Body of pancreas (tissue), 4 donors: ENCODE measurements around the gene NCOA3. TPM values are rescaled to one million over a fixed set of nuclear protein-coding genes. Genes with fewer than 3 reads are reported as not detected.

ENCODE experiments used
- ATAC-seq: fragments of 150-250 bp; one replicate; pipeline ENCODE4 v1.9.1; 2016
- DNase-seq, 4 donors: peaks; one replicate each; pipeline ENCODE4 v3.0.0-alpha.2; 2019
- H3K27ac ChIP-seq, 4 donors: fragments of 200-600 bp; sonication (generic); 1 replicate in 3 of 4; 2 replicates in 1 of 4; pipeline versions ENCODE4 v1.5.1 to v1.6.1; 2016 to 2019; ENCODE audit warnings: mild to moderate bottlenecking in 1 of 4, mixed read lengths in 1 of 4, moderate library complexity in 1 of 4
- H3K27me3 ChIP-seq, 2 donors: fragments of 200-600 bp; sonication (generic); one replicate each; pipeline ENCODE4 v1.6.0; 2016; ENCODE audit warnings: mild to moderate bottlenecking in 1 of 2
- H3K36me3 ChIP-seq, 2 donors: fragments of 200-600 bp; sonication (generic); replicated peaks in 1 of 2; 2 replicates each; pipeline ENCODE4 v1.5.1; 2016; ENCODE audit warnings: low read depth in 2 of 2; ENCODE audit not compliant: insufficient read depth in 1 of 2
- H3K4me1 ChIP-seq: fragments of 200-600 bp; sonication (generic); one replicate; pipeline ENCODE4 v1.6.0; 2016
- H3K4me3 ChIP-seq, 2 donors: fragments of 200-600 bp; sonication (generic); 1 replicate in 1 of 2; 2 replicates in 1 of 2; pipeline ENCODE4 v1.5.1; 2016 to 2019
- H3K9me3 ChIP-seq, 3 donors: fragments of 200-600 bp; sonication (generic); 1 replicate in 2 of 3; 2 replicates in 1 of 3; pipeline ENCODE4 v1.5.1; 2016
- POLR2A ChIP-seq, 3 donors: fragments of 450-650 bp; IDR thresholded peaks; one replicate each; pipeline ENCODE4 v1.6.1; 2016; ENCODE audit warnings: antibody characterized with exemption in 3 of 3, mild to moderate bottlenecking in 2 of 3
- WGBS, 2 donors: methylation state at CpG; one replicate each; pipeline ENCODE4 v1.1.5; 2017; 5-methylcytosine and 5-hydroxymethylcytosine counted together
- intact Hi-C: fragments of 100-400 bp; cut with DNase I; formaldehyde crosslinking; loops from one replicate; pipeline ENCODE4 v1.15.1; 2023
- total RNA-seq, 2 donors: library from RNA; depleted of rRNA; stranded (reverse); fragments of >200 nt; gene quantifications; one replicate each; pipeline ENCODE4 v1.1.0, GENCODE V29; 2016
- TF ChIP-seq, protein P1 (sequence below), 7 experiments: fragments of 450-650 bp in 4 of 7; fragments of 200-600 bp in 3 of 7; sonication (generic) in 3 of 7; IDR thresholded peaks; one replicate each; pipeline ENCODE4 v1.5.1; 2016 to 2019; ENCODE audit warnings: antibody characterized with exemption in 7 of 7

NCOA3 gene
- total RNA-seq, 2 donors from 2014 or later = 14.8 to 17.1 TPM

GRCh38 chr20:47596003-47596571, 94.4 kb downstream of the NCOA3 start:
- H3K27ac ChIP-seq = no peak overlapping the region
- no peak for DNase-seq
- no peaks in the 10 kb centered on the region for H3K27me3 ChIP-seq
- no peak for ATAC-seq
- no peaks in the 10 kb centered on the region for H3K36me3 ChIP-seq
- intact Hi-C loops = no loop called here
- no peaks in the 10 kb centered on the region for H3K9me3 ChIP-seq
- no peaks in the 10 kb centered on the region for H3K4me1 ChIP-seq
- WGBS, 2 donors = 32 to 41% methylated on average over 6 of the region's 6 CpGs
- no peak overlapping the region for H3K4me3 ChIP-seq
- no peak for TF ChIP-seq POLR2A (IDR thresholded peaks at IDR 0.05)
- TF ChIP-seq, protein P1, sequence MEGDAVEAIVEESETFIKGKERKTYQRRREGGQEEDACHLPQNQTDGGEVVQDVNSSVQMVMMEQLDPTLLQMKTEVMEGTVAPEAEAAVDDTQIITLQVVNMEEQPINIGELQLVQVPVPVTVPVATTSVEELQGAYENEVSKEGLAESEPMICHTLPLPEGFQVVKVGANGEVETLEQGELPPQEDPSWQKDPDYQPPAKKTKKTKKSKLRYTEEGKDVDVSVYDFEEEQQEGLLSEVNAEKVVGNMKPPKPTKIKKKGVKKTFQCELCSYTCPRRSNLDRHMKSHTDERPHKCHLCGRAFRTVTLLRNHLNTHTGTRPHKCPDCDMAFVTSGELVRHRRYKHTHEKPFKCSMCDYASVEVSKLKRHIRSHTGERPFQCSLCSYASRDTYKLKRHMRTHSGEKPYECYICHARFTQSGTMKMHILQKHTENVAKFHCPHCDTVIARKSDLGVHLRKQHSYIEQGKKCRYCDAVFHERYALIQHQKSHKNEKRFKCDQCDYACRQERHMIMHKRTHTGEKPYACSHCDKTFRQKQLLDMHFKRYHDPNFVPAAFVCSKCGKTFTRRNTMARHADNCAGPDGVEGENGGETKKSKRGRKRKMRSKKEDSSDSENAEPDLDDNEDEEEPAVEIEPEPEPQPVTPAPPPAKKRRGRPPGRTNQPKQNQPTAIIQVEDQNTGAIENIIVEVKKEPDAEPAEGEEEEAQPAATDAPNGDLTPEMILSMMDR (IDR thresholded peaks at IDR 0.05) = no peak

DNA sequence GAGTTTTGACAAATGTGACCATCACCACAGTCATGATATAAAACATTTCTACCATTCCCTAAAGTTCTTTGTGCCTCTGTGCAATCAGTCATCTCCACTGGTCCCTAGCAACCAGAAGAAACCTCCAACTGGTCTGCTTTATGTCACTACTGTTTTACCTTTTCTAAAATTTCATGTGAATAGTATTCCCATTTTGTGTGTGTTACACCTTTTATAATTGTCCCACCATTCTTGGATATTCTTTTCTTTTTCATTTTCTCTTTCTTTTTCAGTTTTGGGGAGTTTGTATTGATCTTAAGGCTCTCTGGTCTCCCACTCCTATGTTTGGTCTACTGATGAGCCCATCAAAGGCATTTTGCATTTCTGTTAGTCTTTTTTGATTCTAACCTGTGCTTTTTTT, 95.4 kb downstream of the NCOA3 start:
- TF ChIP-seq POLR2A (IDR thresholded peaks at IDR 0.05) = no peak
- TF ChIP-seq, protein P1 (IDR thresholded peaks at IDR 0.05) = no peak
- no peak overlapping the region for H3K27ac ChIP-seq
- DNase-seq (no peak), ATAC-seq (no peak)
- H3K36me3 ChIP-seq = no peaks in the 10 kb centered on the region
- no peaks in the 10 kb centered on the region for H3K27me3 ChIP-seq
- intact Hi-C loops = no loop called here
- no peak overlapping the region for H3K4me3 ChIP-seq
- no peaks in the 10 kb centered on the region for H3K4me1 ChIP-seq
- no peaks in the 10 kb centered on the region for H3K9me3 ChIP-seq

DNA sequence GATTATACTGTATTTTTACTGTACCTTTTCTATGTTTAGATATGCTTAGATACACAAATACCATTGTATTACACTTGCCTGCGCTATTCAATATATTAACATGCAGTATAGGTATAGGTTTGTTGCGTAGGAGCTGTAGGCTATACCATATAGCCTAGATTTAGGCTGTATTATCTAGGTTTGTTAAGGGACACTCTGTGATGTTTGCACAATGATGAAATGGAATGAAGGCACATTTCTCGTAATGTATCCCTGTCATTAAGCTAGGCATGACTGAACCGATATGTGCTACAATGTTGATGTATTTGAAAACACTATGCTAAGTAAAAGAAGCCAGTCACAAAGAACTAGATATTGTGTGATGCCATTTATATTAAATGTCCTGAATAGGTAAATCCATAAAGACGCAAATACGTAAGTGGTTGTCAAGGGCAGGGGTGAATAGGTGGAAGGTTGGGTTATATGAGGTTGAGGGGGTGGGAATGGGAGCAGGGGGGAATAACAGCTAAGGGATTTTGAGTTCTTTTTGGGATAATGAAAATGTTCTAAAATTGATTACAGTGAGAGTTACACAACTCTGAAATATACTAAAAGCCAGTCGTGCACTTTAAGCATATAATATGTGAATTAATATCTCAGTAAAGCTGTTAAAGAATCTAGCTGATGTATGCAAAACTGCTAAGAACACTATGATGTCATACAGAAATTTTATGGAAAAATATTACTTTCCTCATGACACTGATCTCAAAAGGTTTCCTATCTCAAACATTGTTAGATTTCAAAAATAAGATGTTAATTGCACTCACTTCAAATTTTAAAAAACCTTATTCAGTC, 97.4 kb downstream of the NCOA3 start:
- DNase-seq (no peak), ATAC-seq (no peak)
- H3K27me3 ChIP-seq = no peaks in the 10 kb centered on the region
- no peak overlapping the region for H3K27ac ChIP-seq
- intact Hi-C loops = no loop called here
- H3K9me3 ChIP-seq = no peaks in the 10 kb centered on the region
- 84 to 90% methylated on average over 7 of the region's 7 CpGs for WGBS, 2 donors
- no peak overlapping the region for H3K4me3 ChIP-seq
- no peak for TF ChIP-seq POLR2A (IDR thresholded peaks at IDR 0.05)
- TF ChIP-seq, protein P1 (IDR thresholded peaks at IDR 0.05) = no peak
- no peaks in the 10 kb centered on the region for H3K4me1 ChIP-seq
- H3K36me3 ChIP-seq = no peaks in the 10 kb centered on the region

DNA sequence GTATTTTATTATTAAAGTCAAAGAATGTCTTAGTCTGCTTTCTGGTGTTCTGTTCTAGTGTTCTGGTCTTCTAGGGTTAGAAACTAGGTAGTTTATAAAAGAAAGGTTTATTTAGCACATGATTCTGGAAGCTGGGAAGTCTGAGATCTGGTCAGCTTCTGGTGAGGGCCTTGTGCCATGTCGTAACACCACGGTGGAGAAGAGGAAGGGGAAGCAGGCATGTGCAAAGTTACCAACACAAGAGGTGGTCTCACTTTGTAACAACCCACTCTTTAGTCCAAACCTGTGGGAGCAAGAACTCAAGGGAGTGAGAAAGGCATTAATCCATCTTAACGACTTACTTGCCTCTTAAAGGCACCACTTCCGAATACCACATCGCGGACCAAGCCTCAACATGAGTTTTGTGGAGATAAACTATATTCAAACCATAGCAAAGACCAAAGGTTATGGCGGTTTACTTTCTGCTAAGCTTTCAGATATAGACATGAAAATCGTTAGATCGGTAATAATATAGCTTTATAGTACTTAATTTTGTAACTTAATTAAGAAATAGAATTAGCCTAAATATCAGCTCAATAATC, 99.4 kb downstream of the NCOA3 start:
- H3K4me3 ChIP-seq = no peak overlapping the region
- no peak for DNase-seq

More for the DNA sequence above, 99.4 kb downstream of the NCOA3 start:
- H3K36me3 ChIP-seq = no peaks in the 10 kb centered on the region
- WGBS, 2 donors = 92 to 93% methylated on average over 9 of the region's 9 CpGs
- ATAC-seq = no peak
- peaks cover 4% of the 10 kb centered on the region for H3K4me1 ChIP-seq
- H3K27me3 ChIP-seq = no peaks in the 10 kb centered on the region
- no peak overlapping the region for H3K27ac ChIP-seq
- intact Hi-C loops = no loop called here
- TF ChIP-seq POLR2A (IDR thresholded peaks at IDR 0.05) = no peak
- TF ChIP-seq, protein P1 (IDR thresholded peaks at IDR 0.05) = no peak
- H3K9me3 ChIP-seq = no peaks in the 10 kb centered on the region
